Mammary epithelial cell (primary cell): ENCODE data around the gene SGK2.

ENCODE experiments used
- CTCF ChIP-seq, 2 donors: IDR thresholded peaks in 1 of 2; conservative IDR thresholded peaks in 1 of 2; 2 replicates each; pipeline ENCODE4 v1.5.1; 2011 to 2012; ENCODE audit warnings: inconsistent platforms in 2 of 2, low read length in 2 of 2, mild to moderate bottlenecking in 2 of 2, control low read depth in 1 of 2, low read depth in 1 of 2; ENCODE audit not compliant: insufficient read depth in 1 of 2; ENCODE audit errors: extremely low read depth in 1 of 2
- EZH2 ChIP-seq: IDR thresholded peaks from 2 replicates; pipeline ENCODE4 v1.6.1; 2012; ENCODE audit warnings: low read length, inconsistent platforms, borderline replicate concordance

GRCh38 chr20:43549416-43550065 is 9.3 kb upstream of the SGK2 start:
- no peak for TF ChIP-seq CTCF (conservative IDR thresholded peaks at IDR 0.05 in 1 of 2, IDR thresholded peaks at IDR 0.05 in 1 of 2; ENCODE audit: extremely low read depth in 1 of 2, insufficient read depth in 1 of 2, low read depth in 1 of 2, low read length in 2 of 2)
- no peak for TF ChIP-seq EZH2
